NCI-H460 (cell line): Measurements from ENCODE around the gene KCNC1. TPM values are rescaled to one million over a fixed set of nuclear protein-coding genes. Genes with fewer than 3 reads are reported as not detected.

Experiments
- DNase-seq: peaks from one replicate; pipeline ENCODE4 v3.0.0-alpha.2; 2016; ENCODE audit warnings: low read depth; ENCODE audit errors: extremely low read depth
- total RNA-seq: library from RNA; depleted of rRNA; stranded (reverse); fragments of >200 nt; shearing (Covaris generic); gene quantifications from 2 replicates; pipeline ENCODE4 v1.2.3, GENCODE V29; 2014

KCNC1 gene
- total RNA-seq, 1 experiment from 2014 or later: not detected

DNA sequence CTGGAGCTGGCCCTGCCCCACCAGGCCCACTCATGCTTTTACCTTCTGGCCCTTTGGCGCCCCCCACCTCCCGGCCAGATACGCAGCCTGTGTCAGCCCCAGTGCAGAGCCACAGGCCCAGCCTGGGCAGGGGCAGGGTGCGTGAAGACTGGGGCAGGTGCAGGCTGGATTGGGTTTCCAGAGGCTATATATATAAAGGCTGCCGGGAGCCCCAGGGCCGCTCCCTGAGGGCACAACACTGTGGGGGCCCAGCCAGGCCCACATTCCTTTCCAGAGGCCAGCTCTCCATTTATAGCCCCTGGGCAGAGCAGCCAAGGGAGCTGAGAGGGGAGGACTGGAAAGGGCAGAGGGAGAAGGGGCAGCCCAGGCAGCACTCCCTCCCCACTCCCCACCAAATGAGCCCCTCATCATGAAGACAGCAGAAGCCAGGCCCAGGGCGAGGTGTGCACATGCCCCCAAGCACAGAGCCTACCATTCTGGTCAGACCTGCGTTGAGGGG lies 20.2 kb upstream of the KCNC1 start:
- no peak for DNase-seq

DNA sequence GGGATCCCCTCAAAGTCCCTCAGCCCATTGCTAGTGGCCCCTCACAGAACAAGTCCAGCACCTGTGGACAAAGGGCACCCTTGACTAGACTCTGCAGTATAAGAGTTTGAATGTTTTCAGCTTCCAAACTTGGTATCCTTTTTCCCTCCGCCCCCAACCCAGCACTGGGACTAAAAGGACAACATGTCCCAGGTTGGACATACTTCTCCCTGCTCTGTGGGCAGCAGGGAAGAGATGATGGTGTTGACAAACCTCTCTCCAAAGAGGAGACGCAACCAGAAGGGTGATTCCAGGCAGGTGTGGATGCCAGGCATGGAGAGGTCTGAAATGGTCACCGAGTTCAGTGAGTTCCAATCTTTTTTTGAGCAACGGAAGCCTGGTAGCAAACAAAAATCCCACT lies 19.7 kb upstream of the KCNC1 start:
- DNase-seq: no peak

DNA sequence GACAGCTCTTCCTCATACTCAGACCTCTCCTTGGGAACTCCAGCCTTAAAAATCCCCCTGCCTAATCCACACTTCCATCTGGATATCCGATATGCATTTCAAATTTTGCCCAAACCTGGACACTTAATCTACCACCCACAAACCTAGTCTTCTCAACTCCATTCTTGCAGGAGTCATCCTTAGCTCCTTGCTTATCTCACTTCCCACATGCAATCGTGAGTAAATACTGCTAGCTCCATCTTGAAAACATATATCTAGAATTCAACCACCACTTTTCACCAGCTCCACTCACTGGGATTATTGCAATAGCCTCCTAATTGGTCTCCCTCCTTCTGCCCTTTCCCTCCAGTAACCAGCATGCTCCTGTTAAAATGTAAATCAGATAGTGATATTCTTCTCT lies 17.8 kb upstream of the KCNC1 start:
- no peak for DNase-seq

DNA sequence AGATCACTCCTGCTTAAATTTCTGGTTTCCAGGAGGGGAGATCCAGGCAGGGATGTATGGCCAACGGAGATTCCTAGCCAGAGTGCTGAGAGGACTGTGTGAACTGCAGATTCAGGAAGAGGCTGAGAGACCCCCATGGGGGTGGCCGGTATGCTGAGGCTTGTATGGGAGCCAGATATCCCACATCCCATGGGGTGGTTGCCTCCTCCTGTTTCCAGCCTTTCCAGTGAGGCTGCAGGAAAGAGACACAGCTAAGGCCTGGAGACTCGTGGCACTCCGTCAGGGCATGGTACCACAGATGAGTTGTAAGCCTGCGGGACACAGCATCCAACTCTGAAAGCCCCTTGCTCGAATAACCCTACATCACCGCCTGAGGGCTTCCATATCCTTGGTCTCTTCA lies 16.6 kb upstream of the KCNC1 start:
- no peak for DNase-seq

DNA sequence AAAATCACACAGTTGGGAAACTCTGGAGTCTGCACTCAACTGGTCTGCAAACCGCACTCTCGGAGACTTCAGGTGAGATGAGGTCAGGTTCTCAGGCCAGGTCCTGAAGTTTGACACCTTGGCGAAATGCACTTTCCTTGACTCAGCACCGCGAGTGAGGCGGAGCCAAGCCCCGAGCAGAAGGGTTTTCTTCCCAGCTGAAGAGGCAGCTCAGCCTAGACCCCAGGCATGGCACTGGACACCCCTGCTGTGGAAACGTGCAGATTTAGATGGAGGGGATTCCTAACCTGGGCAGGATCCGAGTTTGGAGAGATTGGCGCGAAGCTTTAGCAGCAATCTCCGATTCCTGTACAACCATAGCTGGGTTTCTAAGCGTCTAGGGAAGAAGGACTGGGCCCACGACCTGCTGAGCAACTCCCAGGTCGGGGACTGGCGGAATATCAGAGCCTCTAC lies 16.0 kb upstream of the KCNC1 start:
- no peak for DNase-seq

DNA sequence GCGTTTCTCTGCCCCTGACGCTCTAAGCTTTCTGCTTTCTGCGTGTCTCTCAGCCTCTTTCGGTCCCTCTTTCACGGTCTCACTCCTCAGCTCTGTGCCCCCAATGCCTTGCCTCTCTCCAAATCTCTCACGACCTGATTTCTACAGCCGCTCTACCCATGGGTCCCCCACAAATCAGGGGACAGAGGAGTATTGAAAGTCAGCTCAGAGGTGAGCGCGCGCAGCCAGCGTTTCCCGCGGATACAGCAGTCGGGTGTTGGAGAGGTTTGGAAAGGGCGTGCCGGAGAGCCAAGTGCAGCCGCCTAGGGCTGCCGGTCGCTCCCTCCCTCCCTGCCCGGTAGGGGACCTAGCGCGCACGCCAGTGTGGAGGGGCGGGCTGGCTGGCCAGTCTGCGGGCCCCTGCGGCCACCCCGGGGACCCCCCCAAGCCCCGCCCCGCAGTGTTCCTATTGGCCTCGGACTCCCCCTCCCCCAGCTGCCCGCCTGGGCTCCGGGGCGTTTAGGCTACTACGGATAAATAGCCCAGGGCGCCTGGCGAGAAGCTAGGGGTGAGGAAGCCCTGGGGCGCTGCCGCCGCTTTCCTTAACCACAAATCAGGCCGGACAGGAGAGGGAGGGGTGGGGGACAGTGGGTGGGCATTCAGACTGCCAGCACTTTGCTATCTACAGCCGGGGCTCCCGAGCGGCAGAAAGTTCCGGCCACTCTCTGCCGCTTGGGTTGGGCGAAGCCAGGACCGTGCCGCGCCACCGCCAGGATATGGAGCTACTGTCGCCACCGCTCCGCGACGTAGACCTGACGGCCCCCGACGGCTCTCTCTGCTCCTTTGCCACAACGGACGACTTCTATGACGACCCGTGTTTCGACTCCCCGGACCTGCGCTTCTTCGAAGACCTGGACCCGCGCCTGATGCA lies 15.3 kb upstream of the KCNC1 start, which contains the start of gene MYOD1:
Gene MYOD1 (plus strand): TSS at position 544 of the 910 bp plus-strand sequence. CDS start 212 bp downstream, at position 756.
- no peak for DNase-seq

DNA sequence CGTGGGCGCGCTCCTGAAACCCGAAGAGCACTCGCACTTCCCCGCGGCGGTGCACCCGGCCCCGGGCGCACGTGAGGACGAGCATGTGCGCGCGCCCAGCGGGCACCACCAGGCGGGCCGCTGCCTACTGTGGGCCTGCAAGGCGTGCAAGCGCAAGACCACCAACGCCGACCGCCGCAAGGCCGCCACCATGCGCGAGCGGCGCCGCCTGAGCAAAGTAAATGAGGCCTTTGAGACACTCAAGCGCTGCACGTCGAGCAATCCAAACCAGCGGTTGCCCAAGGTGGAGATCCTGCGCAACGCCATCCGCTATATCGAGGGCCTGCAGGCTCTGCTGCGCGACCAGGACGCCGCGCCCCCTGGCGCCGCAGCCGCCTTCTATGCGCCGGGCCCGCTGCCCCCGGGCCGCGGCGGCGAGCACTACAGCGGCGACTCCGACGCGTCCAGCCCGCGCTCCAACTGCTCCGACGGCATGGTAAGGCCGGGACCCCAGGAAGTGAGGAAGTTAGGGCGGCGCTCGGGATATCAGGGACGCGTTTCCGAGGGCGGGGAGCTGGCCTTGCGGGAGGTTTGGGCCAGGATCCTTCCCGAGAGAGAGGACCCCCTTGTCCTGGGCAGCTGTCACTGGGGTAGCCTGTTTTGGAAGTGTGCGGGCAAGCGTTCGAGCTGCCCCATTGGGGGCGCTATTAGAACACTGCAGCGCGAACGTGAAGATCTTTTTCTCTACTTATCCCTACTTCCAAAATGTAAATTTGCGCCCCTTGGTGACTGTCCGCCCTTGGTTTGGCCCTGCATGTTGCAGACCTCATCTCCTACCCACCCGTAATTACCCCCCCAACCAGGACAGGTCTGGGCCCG lies 14.4 kb upstream of the KCNC1 start:
- DNase-seq: no peak

DNA sequence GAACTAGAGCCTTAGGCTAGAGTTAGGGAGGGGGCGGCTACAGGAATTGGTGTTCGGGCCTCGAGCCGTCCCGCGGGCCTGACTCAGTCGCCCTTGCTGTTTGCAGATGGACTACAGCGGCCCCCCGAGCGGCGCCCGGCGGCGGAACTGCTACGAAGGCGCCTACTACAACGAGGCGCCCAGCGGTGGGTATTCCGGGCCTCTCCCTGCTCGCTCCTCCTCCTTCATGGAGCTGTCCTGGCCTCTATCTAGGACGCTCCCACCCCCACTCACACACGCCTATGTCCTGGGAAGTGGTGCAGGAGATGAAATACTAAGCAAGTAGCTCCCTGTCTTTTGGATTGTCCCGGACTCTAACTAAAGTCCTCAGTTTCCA lies 13.8 kb upstream of the KCNC1 start:
- no peak for DNase-seq

DNA sequence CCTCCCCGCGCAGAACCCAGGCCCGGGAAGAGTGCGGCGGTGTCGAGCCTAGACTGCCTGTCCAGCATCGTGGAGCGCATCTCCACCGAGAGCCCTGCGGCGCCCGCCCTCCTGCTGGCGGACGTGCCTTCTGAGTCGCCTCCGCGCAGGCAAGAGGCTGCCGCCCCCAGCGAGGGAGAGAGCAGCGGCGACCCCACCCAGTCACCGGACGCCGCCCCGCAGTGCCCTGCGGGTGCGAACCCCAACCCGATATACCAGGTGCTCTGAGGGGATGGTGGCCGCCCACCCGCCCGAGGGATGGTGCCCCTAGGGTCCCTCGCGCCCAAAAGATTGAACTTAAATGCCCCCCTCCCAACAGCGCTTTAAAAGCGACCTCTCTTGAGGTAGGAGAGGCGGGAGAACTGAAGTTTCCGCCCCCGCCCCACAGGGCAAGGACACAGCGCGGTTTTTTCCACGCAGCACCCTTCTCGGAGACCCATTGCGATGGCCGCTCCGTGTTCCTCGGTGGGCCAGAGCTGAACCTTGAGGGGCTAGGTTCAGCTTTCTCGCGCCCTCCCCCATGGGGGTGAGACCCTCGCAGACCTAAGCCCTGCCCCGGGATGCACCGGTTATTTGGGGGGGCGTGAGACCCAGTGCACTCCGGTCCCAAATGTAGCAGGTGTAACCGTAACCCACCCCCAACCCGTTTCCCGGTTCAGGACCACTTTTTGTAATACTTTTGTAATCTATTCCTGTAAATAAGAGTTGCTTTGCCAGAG lies 13.2 kb upstream of the KCNC1 start:
- DNase-seq: no peak

DNA sequence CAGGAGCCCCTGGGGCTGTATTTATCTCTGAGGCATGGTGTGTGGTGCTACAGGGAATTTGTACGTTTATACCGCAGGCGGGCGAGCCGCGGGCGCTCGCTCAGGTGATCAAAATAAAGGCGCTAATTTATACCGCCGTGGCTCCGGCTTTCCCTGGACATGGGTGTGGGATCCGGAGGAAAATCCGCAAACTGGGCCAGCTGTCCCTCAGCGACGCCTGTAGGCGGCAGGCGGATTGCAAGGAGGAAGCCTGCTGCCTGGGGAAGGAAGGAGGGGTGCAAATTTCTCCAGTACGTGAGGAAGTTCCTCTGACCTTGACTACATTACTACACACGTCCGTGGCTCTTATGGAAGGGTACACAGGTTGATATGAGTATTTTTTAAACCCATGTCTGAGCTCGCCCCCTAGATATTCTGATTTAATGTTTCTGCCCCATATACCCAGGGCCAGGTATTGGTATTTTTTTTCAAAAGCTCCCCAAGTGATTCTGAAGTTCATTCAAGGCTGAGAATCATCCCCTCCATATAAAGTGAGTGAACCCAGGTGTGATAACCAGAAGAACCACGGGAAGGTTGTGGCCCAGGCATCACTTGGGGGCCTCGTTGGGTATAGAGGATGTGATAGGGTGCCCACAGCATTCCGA lies 12.5 kb upstream of the KCNC1 start:
- DNase-seq: peak; percentile 19

DNA sequence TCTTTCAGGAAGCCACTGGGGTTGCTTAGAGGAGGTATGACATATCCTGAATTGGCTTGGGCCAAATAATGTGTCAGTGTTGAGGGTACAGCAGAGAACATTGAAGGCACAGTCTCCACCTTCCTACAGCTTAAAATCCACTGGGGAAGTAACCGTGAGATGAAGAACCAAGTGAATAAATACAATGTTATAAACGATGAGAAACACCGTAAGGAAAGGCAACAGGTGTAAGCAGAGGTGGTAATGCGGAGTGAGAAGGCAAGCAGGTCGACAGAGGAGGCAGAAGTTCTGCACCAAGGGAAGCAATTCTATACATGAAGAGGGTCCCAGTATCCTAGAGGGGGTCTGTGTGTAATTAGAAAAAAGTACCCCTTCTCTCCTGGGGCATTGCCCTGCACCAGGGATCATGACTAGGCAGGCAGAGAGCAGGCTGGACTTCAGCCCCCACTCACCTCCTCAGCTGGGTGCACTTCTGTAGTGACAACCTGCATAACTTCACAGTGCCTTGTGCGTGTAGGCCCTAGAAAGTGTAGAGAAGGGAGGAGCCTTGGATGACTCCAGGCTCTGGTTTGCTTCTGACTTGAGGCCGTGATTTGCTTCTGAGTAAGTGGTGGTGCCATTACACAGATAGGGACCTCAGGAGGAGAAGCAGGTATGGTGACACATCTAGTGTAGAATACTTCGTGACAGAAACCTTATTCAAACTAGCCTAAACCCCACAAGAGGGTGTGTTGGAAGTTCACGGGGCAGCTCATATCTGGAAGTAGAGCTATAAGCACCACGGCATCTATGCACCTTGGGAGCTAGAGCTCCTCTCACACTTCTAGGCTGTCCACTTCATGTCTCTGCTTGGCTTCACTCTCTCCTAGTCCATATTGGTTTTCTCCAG lies 10.3 kb upstream of the KCNC1 start:
- DNase-seq: no peak

DNA sequence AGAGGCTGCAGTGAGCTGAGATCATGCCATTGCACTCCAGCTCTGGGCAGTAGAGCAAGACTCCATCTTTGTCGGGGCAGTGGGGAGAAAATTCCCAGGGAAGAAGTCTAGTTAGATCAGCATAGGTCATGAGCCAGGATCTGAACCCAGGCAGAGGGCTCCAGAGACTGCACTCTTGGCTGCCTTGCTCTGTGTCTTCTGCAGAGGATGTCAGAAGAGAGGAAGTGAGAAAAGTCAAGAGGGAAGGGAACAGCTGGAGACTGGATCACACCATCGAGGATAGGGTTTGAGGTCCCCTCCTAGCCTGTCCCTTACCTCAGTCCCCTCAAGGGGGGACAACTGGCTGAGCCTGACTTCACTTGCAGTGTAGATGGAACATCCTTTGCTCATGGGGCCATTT lies 9.4 kb upstream of the KCNC1 start:
- no peak for DNase-seq

DNA sequence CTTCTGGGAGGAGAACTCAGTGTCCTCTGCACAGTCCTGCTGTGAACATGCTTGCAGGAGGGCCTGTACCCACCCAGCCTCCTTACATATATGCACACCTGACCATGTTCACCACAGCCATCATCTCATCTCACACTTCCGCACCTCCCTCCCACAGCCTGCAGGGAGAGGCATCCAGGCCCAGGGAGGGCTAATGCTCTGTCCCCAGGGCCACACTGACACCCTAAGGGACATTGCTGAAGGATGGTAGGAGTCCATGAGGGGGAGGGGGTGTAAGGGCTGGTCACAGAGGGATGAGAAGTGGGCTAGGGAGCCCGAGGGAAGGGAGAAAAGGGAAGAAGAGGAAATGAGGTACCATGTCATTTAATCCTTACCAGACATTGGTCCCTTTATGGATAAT lies 4.4 kb upstream of the KCNC1 start:
- no peak for DNase-seq

DNA sequence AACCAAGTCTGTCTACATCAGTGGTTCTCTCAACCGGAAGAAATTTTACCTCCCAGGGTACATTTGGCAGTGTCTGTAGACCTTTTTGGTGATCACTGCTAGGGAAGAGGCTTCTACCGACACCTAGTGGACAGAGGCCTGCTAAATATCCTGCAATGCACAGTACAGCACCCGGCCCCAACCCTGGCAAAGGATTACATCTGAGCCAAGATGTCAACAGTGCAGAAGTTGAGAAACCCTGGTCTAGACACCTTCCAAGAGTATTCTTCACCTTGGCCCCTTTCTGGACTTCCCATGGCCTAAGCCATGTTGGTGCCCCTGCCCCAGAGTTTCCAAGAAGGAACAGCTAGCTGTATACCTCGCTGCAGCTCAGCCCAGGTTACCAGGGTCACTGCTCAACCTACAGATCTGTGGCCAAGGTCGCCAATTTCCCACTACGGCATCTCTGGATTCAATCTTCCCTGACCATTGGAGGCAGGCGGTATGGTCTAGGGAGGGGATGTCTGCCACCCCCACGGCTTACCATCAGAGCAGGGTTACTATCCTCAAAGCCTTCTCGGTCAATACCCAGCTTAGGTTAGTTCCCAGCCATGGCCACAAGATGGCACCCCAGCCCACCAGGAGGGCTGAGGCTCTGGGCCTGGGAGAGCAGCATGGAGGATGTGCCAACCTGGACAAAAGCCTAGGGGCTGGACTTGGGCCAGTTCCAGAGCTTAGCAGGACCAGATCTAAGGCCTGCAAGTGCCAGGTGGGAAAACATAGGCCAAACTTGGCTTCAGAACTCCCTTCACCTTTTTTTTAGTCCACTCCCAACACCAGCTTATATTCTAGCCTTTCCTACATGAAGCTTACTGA lies 3.7 kb upstream of the KCNC1 start:
- DNase-seq: peak; percentile 63

DNA sequence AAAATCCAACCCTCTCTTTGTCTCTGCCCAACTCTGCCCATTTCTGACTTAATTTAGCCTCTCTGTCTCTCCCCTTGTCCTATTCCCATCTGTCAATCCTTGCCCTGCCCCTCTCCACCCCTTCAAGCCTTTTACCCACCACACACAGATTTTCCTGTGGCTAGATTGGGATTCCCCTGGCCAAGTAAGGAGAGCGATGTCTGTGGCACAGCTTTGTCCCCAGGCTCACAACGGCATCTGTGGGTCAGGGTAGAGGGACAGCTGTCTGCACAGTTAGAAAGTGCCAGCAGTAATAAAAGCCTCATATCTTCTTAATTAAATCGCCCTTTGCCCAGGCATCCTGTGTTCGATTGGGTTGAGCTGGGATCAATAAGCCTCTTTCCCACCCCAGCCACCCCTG lies 1.3 kb upstream of the KCNC1 start:
- no peak for DNase-seq

DNA sequence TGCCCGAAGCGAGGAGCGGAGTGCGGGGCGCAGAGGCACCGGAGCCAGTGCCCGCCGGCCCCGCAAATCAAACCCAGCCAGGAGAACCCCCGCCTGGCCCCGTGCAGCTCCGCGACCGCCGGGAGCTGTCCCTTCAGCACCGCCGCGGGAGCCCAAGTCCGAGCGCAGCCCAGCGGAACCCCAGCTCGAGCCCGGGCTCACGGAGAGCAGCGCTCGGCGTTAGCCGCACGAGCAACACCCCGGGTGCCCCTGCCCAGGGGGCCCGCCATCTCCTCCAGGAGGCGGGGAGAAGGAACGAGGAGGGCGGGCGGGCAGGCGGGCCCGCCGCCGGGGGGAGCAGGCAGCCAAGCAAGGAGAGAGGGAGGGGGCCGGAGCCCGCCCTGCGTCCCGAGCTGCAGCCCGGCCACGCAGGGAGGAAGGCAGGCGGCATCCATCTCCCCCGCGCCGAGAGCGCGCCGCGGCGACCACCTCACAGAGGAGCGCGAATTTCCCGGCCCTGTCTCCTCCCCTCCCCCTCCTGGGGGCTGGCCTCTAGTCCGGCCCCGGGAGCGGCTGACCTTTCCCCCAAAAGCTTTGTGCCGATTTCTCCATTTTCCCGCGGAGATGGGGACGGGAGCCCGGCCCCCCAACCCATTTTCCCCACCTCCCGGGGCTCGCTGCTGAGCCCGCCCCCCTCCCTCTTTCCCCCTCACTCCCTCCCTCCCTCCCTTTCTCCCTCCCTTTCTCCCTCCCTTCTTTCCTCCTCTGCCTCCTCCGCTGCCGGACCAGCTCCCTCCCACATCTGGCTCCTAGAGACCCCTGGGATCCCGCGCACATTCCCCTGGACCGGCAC lies 621 bp downstream of the KCNC1 start:
- DNase-seq: peak; percentile 30

DNA sequence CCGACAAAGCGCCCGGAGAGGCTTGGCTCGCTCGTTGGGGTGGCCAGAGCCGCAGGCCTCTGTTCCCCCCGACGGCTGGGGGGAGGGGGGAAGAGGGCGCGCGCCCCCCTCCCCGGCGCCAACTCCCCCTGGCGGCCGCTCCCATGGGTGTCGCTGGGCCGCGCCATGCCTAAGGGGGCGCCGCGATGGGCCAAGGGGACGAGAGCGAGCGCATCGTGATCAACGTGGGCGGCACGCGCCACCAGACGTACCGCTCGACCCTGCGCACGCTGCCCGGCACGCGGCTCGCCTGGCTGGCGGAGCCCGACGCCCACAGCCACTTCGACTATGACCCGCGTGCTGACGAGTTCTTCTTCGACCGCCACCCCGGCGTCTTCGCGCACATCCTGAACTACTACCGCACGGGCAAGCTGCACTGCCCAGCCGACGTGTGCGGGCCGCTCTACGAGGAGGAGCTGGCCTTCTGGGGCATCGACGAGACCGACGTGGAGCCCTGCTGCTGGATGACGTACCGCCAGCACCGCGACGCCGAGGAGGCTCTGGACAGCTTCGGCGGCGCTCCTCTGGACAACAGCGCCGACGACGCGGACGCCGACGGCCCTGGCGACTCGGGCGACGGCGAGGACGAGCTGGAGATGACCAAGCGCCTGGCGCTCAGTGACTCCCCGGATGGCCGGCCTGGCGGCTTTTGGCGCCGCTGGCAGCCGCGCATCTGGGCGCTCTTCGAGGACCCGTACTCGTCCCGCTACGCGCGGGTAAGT lies 1.4 kb downstream of the KCNC1 start:
- DNase-seq: no peak
